Large intestine (tissue), 3 donors: ENCODE results near the gene FCHSD2. TPM values are rescaled to one million over a fixed set of nuclear protein-coding genes. Genes with fewer than 3 reads are reported as not detected.
"Not testable (repeated sequence)": the region's sequence is repeated elsewhere in the genome, so short reads cannot be mapped to it uniquely, and the experiment has no call there.

ENCODE experiments used
- DNase-seq, 2 donors: peaks; one replicate each; pipeline versions ENCODE4 v3.0.0 to v3.0.0-alpha.2; 2013
- H3K27ac ChIP-seq: one replicate; pipeline ENCODE4 v1.5.1; 2013; ENCODE audit warnings: low read length
- H3K27me3 ChIP-seq: 2 replicates; pipeline ENCODE4 v1.6.1; 2013; ENCODE audit warnings: low read length; ENCODE audit not compliant: control insufficient read depth, insufficient read depth
- H3K36me3 ChIP-seq: 2 replicates; pipeline ENCODE4 v1.6.1; 2013; ENCODE audit warnings: low read length; ENCODE audit not compliant: control insufficient read depth, insufficient read depth
- H3K4me1 ChIP-seq: one replicate; pipeline ENCODE4 v1.6.1; 2013; ENCODE audit warnings: low read length; ENCODE audit not compliant: control insufficient read depth, insufficient read depth
- H3K4me3 ChIP-seq: one replicate; pipeline ENCODE4 v1.5.1; 2013; ENCODE audit warnings: low read length
- H3K9me3 ChIP-seq: one replicate; pipeline ENCODE4 v1.6.1; 2013; ENCODE audit warnings: mild to moderate bottlenecking, low read depth, low read length, moderate library complexity; ENCODE audit not compliant: control insufficient read depth
- WGBS: methylation state at CpG from one replicate; pipeline ENCODE4 v1.1.5; 2013; ENCODE audit warnings: low lambda C conversion rate; ENCODE audit not compliant: insufficient coverage; 5-methylcytosine and 5-hydroxymethylcytosine counted together
- polyA plus RNA-seq: library from polyadenylated mRNA; unstranded; fragments of 120-200 nt; gene quantifications from one replicate; pipeline ENCODE4 v1.2.1, GENCODE V29; 2013

FCHSD2 gene
- polyA plus RNA-seq, 1 donor: 23.4 TPM

DNA sequence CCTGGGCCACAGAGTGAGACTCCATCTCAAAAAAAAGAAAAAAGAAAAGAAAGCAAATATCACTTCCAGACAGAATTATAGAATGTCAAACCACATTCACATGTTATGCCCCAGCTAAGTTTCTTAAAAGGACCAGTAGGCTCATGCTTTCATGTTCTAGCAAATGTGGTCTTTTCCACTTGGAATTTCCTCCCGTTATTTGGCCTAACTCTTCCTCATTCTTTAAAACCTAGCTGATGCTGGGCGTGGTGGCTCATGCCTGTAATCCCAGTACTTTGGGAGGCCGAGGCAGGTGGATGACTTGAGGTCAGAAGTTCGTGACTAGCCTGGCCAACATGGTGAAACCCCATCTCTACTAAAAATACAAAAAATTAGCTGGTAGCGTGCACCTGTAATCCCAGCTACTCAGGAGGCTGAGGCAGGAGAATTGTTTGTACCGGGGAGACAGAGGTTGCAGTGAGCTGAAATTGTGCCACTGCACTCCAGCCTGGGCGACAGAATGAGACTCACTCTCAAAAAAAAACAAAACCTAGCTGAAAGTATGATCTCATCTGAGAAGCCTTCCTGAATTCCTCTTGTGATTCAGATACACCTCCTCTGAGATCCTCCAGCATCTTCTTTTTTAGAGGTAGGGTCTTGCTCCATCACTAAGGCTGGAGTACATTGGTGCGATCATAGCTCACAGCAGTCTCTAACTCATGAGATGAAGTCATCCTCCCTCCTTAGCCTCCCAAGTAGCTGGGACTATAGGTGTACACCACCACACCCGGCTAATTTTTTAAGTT is 50.4 kb downstream of the FCHSD2 start:
- no peaks in the 10 kb centered on the region for H3K9me3 ChIP-seq
- no peak overlapping the region for H3K27ac ChIP-seq
- DNase-seq: no peak
- no peak overlapping the region for H3K4me3 ChIP-seq
- no peaks in the 10 kb centered on the region for H3K27me3 ChIP-seq
- 100% methylated on average over 1 of the region's 9 CpGs for WGBS
- H3K36me3 ChIP-seq: no peaks in the 10 kb centered on the region
- no peaks in the 10 kb centered on the region for H3K4me1 ChIP-seq

DNA sequence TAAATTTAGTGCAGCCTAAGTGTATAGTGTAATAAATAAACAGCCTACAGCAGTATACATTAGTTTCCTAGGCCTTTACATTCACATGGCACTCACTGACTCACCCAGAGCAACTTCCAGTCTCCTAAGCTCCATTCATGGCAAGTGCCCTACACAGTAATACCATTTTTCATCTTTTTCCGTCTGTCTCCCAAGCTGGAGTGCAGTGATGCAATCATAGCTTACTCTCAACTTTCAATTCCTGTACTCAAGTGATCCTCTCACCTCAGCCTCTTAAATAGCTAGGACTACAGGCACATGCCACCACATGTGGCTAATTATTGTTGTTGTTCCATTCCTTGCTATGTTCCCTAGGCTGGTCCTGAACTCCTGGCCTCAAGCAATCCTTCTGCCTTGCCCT is 54.4 kb downstream of the FCHSD2 start:
- Histone ChIP-seq H3K9me3 (no peaks in the 10 kb centered on the region), H3K27ac (no peak overlapping the region), H3K36me3 (peaks cover 7% of the 10 kb centered on the region), H3K4me1 (no peaks in the 10 kb centered on the region), H3K4me3 (no peak overlapping the region), H3K27me3 (no peaks in the 10 kb centered on the region)
- DNase-seq: no peak
- no CpG with 5 or more reads among the region's 1 CpG for WGBS

DNA sequence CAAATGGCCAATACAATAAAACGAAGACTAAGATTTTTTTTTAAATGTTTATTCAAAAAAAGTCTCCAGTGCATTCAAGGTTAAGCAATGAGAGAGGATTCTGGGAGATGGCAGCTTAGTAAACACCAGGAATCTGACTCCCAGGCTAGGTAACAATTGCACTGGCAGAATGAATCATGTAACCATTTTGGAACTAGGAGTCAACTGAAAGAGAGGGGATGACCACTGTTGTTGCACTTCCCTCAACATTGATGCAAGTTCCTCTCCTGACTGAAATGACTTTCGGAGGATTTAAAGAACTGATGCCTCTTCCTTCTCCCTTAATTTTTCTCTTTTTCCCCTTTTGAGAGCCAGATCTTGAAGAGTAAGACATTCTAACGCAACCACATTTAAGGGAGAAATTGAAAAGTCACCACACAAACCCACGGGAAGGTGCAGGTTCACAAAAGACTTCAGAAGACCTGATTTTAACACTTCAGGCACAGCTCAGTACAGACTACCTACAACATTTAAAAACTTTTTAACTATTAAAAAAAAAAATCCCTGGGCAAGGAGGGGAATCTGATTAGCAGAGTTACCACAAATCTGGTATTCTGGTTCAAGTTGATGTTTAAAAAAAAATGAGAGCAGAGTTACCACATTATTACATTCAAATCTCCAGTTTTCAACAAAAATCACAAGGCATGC is 56.8 kb downstream of the FCHSD2 start:
- Histone ChIP-seq H3K36me3 (peaks cover 7% of the 10 kb centered on the region), H3K9me3 (no peaks in the 10 kb centered on the region), H3K4me3 (no peak overlapping the region), H3K27me3 (no peaks in the 10 kb centered on the region), H3K4me1 (no peaks in the 10 kb centered on the region), H3K27ac (no peak overlapping the region)
- no CpG with 5 or more reads among the region's 4 CpGs for WGBS
- no peak for DNase-seq

DNA sequence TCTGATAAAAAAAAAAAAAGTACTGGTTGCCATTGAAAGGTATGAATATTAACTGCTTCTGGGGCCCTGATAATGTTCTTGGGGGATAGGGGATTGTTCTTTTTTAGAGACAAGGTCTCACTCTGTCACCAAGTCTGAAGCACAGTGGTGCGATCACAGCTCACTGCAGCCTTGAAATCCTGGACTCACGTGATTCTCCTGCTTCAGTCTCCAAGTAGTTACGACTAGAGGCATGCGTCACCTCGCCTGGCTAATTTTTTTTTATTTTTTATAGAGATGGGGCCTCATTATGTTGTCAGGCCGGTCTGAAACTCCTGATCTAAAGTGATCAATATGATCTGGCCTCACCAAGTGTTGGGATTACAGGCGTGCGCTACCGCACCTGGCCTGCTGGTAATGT is 63.5 kb downstream of the FCHSD2 start:
- peaks cover 6% of the 10 kb centered on the region for H3K36me3 ChIP-seq
- peaks cover 5% of the 10 kb centered on the region for H3K4me1 ChIP-seq
- H3K4me3 ChIP-seq: no peak overlapping the region
- no peak for DNase-seq
- no peaks in the 10 kb centered on the region for H3K27me3 ChIP-seq
- peaks cover 5% of the 10 kb centered on the region for H3K9me3 ChIP-seq
- WGBS: 100% methylated on average over 1 of the region's 9 CpGs
- H3K27ac ChIP-seq: no peak overlapping the region

DNA sequence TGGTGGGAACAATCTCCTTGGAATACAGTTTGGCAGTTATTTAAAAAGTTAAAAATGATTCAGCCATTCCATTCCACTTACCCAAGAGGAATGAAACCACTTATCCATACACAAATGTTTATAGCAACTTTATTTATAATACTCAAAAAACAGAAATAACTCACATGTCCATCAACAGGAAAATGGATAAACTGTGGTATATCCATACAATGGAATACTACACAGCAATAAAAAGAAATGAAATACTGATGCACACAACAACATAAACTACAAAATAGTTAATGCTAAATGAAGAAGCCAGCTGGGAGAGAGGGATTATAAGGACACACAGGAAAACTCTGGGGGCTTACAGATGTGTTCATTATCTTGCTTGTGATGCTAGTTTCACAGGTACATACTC is 64.7 kb downstream of the FCHSD2 start:
- no peaks in the 10 kb centered on the region for H3K27me3 ChIP-seq
- H3K27ac ChIP-seq: no peak overlapping the region
- H3K36me3 ChIP-seq: peaks cover 6% of the 10 kb centered on the region
- H3K9me3 ChIP-seq: peaks cover 5% of the 10 kb centered on the region
- peaks cover 9% of the 10 kb centered on the region for H3K4me1 ChIP-seq
- no peak overlapping the region for H3K4me3 ChIP-seq
- no peak for DNase-seq

DNA sequence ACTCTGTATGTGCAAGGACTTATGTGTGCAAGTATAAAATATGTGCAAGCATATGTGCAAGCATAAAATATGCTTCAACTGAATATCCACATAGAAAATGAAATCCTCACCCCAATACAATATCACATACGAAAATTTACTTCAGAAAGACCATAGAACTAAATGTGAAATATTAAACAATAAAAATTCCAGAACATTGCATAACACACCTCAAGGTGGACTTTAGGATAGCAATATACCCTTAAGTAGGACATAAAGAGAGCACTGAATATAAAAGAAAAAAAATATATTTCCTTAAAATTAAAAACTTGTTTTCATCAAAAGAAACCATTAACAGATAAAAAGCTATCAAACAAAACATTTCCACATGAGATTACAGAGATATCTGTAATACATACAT is 67.8 kb downstream of the FCHSD2 start:
- peak in 1 of 2 donors; percentile 55 for DNase-seq
- Histone ChIP-seq H3K4me1 (peaks cover 9% of the 10 kb centered on the region), H3K27ac (peak overlapping the region; percentile 12), H3K9me3 (peaks cover 5% of the 10 kb centered on the region), H3K27me3 (no peaks in the 10 kb centered on the region), H3K4me3 (no peak overlapping the region), H3K36me3 (peaks cover 6% of the 10 kb centered on the region)
- no CpG with 5 or more reads among the region's 1 CpG for WGBS

DNA sequence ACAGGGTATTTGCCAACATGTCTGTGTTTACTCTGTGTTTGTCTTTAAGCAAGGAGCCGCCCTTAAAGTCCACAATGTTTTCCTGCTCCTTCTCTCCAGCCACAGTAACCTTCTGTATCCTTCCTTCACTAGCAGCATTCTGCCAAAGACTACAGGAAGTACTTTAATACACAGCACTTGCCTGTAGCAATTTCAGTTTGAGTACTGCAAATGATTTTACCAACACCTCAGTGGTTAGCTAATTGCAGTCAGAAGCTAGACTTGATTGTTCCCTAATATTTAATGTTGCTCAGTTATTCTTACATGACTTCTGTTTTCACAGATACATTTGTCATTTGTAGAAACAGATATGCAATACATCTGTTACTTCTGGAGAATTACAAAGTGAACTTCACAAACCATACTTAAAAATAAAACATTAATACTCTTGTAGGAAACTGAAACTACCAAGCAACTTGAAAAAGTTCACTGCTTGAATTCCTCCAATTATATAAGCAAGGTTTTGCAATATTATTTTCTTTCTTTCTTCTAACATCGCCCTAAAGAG is 69.1 kb downstream of the FCHSD2 start:
- 60% methylated on average over 1 of the region's 2 CpGs for WGBS
- Histone ChIP-seq H3K27ac (peak overlapping the region; percentile 57), H3K4me1 (peaks cover 9% of the 10 kb centered on the region), H3K4me3 (no peak overlapping the region), H3K9me3 (peaks cover 5% of the 10 kb centered on the region), H3K36me3 (peaks cover 5% of the 10 kb centered on the region), H3K27me3 (no peaks in the 10 kb centered on the region)
- peak in 1 of 2 donors; percentile 51 for DNase-seq

DNA sequence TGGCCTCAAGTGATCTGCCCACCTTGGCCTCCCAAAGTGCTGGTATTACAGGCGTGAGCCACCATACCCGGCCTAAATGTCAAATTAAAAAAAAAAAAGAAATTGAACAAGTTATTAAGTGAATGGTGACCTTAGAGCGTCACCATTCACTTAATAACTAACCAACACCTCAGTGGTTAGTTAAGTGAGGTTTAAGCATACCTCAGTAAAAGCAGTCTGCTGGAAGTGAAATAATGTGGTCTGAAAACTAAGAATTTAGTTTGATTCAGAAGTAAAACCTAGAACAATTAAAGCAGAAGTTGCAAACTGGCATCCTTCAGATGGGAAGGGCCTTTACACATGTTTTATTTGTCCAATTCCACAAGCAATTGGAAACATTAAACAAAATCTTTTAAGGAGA is 71.5 kb downstream of the FCHSD2 start:
- Histone ChIP-seq H3K4me3 (no peak overlapping the region), H3K36me3 (no peaks in the 10 kb centered on the region), H3K27me3 (no peaks in the 10 kb centered on the region), H3K9me3 (no peaks in the 10 kb centered on the region), H3K4me1 (peaks cover 9% of the 10 kb centered on the region), H3K27ac (no peak overlapping the region)
- DNase-seq: no peak
- WGBS: 100% methylated on average over 1 of the region's 3 CpGs

DNA sequence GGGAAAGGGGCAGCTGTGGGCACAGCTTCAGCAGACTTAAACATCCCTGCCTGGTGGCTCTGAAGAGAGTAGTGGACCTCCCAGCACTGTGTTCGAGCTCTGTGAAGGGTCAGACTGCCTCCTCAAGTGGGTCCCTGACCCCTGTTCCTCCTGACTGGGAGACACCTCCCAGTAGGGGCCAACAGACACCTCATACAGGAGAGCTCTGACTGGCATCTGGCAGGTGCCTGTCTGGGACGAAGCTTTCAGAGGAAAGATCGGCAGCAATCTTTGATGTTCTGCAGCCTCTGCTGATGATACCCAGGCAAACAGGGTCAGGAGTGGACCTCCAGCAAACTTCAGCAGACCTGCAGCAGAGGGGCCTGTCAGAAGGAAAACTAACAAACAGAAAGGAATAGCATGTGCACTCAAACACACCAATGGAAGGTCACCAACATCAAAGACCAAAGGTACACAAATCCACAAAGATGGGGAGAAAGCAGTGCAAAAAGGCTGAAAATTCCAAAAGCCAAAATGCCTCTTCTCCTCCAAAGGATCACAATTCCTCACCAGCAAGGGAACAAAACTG is 80.2 kb downstream of the FCHSD2 start:
- not testable (repeated sequence) for H3K27me3 ChIP-seq
- 100% methylated on average over 1 of the region's 3 CpGs for WGBS

DNA sequence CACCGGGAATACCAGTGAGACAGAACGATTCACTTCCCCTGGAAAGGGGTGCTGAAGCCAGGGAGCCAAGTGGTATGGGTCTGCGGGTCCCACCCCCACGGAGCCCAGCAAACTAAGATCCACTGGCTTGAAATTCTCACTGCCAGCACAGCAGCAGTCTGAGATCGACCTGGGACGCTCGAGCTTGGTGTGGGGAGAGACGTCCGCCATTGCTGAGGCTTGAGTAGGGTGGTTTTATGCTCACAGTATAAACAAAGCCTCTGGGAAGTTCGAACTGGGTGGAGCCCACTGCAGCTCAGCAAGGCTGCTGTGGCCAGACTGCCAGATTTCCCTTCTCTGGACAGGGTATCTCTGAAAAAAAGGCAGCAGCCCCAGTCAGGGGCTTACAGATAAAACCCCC is 80.7 kb downstream of the FCHSD2 start:
- no CpG with 5 or more reads among the region's 10 CpGs for WGBS
- not testable (repeated sequence) for H3K27me3 ChIP-seq, DNase-seq, H3K27ac ChIP-seq, H3K4me3 ChIP-seq, H3K9me3 ChIP-seq, H3K4me1 ChIP-seq, H3K36me3 ChIP-seq

More for the DNA sequence above, 80.2 kb downstream of the FCHSD2 start:
- not testable (repeated sequence) for H3K27ac ChIP-seq, DNase-seq, H3K4me1 ChIP-seq, H3K36me3 ChIP-seq, H3K4me3 ChIP-seq, H3K9me3 ChIP-seq
